Epithelial cell of esophagus (primary cell): ENCODE measurements around the gene CLCNKA.

Experiments used
- DNase-seq: peaks from one replicate; pipeline ENCODE4 v3.0.0; 2010; ENCODE audit warnings: low read depth
- H3K4me3 ChIP-seq: 2 replicates; pipeline ENCODE4 v1.5.1; 2011; ENCODE audit warnings: mild to moderate bottlenecking, low read length, control low read depth
- TF ChIP-seq, protein P1 (sequence below): IDR thresholded peaks from 2 replicates; pipeline ENCODE4 v1.5.1; 2011; ENCODE audit warnings: low read depth, mild to moderate bottlenecking, low read length, control low read depth, inconsistent platforms; ENCODE audit not compliant: insufficient read depth; ENCODE audit errors: missing control alignments

Gene CLCNKA

DNA sequence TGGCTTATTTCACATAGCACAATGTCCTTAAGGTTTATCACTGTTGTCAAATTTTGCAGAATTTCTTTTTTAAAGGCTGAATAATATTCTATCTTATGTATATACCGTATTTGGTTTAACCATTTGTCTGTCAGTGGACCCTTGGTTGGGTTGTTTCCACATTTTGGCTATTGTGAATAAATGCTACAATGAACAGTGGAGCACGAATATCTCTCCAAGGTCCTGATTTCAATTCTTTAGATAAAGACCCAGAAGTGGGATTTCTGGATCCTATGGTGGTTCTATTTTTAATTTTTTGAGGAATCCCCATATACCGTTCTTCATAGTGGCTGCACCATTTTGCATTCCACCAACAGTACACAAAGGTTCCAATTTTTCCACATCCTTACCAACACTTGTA lies 40.2 kb upstream of the CLCNKA start:
- TF ChIP-seq, protein P1, sequence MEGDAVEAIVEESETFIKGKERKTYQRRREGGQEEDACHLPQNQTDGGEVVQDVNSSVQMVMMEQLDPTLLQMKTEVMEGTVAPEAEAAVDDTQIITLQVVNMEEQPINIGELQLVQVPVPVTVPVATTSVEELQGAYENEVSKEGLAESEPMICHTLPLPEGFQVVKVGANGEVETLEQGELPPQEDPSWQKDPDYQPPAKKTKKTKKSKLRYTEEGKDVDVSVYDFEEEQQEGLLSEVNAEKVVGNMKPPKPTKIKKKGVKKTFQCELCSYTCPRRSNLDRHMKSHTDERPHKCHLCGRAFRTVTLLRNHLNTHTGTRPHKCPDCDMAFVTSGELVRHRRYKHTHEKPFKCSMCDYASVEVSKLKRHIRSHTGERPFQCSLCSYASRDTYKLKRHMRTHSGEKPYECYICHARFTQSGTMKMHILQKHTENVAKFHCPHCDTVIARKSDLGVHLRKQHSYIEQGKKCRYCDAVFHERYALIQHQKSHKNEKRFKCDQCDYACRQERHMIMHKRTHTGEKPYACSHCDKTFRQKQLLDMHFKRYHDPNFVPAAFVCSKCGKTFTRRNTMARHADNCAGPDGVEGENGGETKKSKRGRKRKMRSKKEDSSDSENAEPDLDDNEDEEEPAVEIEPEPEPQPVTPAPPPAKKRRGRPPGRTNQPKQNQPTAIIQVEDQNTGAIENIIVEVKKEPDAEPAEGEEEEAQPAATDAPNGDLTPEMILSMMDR = no peak
- H3K4me3 ChIP-seq = no peak overlapping the region
- DNase-seq = no peak

DNA sequence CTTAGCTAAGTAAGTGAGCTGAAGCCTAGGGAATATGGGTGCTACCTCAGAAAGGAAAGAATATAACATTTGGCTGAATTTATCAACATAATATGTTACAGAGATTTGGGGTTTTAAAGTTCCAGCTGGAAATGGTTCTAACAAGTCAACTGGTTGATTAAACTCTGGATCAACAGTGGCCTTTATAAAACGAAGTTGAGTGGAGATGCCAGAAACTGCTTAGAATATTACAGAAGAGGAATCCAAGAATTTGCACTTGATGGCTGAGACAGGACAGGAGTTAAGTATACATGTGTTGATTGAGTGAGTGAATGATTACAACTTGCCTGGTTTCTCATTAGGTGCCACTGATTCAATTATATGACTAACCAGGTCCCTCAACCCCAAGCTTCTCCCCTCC lies 38.6 kb upstream of the CLCNKA start:
- no peak overlapping the region for H3K4me3 ChIP-seq
- no peak for DNase-seq
- TF ChIP-seq, protein P1 = no peak

DNA sequence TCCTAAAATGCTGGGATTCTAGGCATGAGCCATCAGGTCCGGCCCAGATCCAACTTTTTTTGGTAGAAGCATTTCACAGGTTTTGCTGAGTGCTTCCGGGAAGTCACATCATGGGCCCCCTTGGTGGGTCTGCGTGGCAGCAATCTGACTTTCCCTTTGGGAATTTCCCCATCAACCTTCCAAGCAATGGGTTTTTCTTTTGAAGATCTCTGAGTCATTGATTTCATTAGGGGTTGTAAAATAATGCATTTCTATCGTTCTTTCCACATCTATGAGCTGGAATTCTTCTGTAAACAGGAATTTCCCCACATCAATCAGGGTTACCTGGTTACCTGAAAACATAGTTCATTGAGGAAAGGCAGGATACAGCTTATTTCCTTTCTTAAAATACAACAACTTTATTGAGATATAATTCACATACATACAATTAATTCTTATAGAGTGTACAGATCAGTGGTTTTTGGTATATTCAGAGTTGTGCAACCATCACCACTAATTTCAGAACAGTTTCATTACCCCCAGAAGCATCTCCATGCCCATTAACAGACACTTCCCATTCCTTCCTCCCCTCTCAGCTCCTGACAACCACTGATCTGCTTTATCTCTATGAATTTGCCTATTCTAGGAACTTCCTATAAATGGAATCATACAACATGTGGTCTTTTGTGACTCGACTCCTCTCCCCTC lies 36.1 kb upstream of the CLCNKA start:
- DNase-seq = peak; percentile 58
- TF ChIP-seq, protein P1 = no peak
- no peak overlapping the region for H3K4me3 ChIP-seq

DNA sequence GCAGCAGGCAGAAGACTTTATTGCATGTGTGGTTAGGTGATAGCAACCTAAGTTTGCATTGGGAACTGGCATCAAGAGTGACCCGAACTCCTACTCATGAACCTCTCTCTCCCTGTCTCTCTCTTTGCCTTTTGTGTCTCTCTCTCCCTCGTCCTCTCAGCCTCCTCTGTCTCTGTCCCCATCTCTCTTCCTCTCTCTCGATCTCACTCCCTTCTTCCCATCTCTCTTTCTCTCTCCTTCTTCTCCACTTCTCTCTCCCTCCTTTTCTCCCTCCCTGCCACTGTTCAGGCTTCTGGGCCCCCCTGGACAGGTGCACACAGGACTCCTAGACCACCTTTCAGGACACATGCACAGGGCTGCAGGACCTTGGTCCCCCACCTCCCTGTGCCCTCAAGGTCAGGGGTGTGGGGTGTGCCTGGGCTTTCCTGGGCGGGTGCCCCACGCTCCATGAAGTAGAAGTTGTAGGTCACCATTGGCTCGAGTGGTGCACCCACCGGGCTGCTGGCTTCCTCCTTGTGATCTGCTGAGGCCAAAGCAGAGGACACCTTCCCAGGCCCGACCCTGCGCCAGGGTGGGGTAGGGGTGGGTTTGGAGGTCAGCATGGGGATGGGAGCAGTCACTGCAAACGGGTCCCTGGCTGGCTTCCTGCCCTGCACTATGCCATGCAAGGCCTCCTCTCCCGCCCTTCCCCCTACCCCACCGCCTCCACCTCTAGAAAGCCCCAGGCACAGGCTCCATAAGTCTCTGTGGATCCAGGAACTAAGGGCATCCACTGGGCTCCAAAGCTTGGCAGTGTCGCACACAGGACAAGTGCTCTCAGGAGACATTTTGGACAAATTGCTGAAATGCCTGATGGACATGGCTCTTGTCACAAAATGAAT lies 32.7 kb upstream of the CLCNKA start:
- TF ChIP-seq, protein P1 = no peak
- DNase-seq = no peak

DNA sequence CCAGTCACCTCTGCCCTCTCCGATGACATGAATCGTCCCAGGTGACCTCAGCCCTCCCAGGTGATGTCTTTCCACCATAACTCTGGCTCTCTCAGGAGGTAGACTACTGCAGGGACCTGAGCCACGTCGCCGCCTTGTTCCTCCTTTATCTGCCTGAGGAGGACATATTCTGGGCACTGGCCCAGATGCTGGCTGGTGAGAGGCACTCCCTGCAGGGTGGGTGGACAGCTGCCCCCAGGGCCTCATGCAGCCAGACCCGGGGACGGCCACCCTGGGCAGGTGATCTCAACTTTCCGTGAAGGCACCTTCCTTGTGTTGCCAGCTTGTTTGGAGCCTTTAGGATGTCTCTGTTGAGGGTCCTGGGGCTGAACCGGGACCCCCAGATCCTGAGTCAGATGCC lies 32.1 kb upstream of the CLCNKA start:
- TF ChIP-seq, protein P1 = no peak
- H3K4me3 ChIP-seq = no peak overlapping the region

More for the DNA sequence above, 32.7 kb upstream of the CLCNKA start:
- no peak overlapping the region for H3K4me3 ChIP-seq

DNA sequence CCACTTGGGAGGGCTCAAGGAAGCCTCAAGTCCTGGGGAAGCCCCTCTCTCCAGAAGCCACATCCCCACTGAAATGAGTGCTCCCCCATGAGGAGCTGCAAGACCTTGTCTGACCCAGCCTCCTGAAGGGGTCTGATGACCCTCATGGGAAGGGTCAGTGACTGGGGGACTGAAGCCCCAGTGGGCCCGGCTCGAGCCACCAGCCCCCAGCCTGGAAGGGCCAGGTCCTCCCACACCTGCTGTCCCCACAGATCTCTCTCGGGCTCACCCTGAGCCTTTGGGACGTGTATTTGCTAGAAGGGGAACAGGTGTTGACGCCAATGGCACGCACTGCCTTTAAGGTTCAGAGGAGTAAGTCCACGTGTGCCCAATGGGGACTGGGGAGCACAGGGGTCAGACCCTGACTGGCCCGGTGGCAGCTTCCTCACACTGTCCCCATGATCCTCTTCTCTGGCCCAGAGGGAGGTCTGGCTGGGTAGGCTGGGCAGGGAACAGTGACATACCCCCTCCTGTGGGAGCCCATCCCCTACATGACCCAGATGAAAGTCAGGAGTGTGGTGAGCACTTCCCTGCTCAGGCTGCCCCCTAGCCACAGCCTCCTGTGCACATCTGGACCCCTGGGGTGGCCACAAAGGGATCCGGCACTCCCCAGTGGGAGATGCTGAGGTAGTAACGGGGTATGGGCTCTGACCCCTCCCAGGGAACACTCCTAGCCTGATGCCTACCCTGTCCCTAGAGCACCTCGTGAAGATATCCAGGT lies 30.2 kb upstream of the CLCNKA start:
- DNase-seq = no peak
- no peak overlapping the region for H3K4me3 ChIP-seq
- TF ChIP-seq, protein P1 = no peak

More for the DNA sequence above, 32.1 kb upstream of the CLCNKA start:
- no peak for DNase-seq
